GDM1 (cell line): Measurements from ENCODE around the gene PRPSAP2.
"Not testable (repeated sequence)": the region's sequence is repeated elsewhere in the genome, so short reads cannot be mapped to it uniquely, and the experiment has no call there.

Experiments
- DNase-seq: peaks from one replicate; lab custom pipeline; 2025; lab: John Stamatoyannopoulos, UW

PRPSAP2 gene

GRCh38 chr17:18889658-18890057 lies 31.7 kb downstream of the PRPSAP2 start:
- no peak for DNase-seq

GRCh38 chr17:18891541-18891940 lies 33.6 kb downstream of the PRPSAP2 start:
- DNase-seq: no peak

- DNase-seq: no peak
Observed at GRCh38 chr17:18896146-18896545, 38.2 kb downstream of the PRPSAP2 start.

- DNase-seq: no peak
Observed at GRCh38 chr17:18896947-18897346, 39.0 kb downstream of the PRPSAP2 start.

- DNase-seq: no peak
Observed at GRCh38 chr17:18904482-18904881, 46.6 kb downstream of the PRPSAP2 start.

GRCh38 chr17:18905226-18905625 lies 47.3 kb downstream of the PRPSAP2 start:
- DNase-seq: no peak

GRCh38 chr17:18910326-18910725 lies 52.4 kb downstream of the PRPSAP2 start:
- no peak for DNase-seq

GRCh38 chr17:18910881-18911280 lies 53.0 kb downstream of the PRPSAP2 start:
- no peak for DNase-seq

GRCh38 chr17:18916816-18917500 lies 59.0 kb downstream of the PRPSAP2 start:
- peak; percentile 23 for DNase-seq

GRCh38 chr17:18917506-18918032 lies 59.6 kb downstream of the PRPSAP2 start:
- DNase-seq: no peak

- no peak for DNase-seq
Observed at GRCh38 chr17:18919963-18920362, 62.0 kb downstream of the PRPSAP2 start.

- no peak for DNase-seq
Observed at GRCh38 chr17:18920911-18921441, 63.0 kb downstream of the PRPSAP2 start.

GRCh38 chr17:18921485-18921884 lies 63.6 kb downstream of the PRPSAP2 start:
- DNase-seq: no peak

GRCh38 chr17:18921912-18922451 lies 64.1 kb downstream of the PRPSAP2 start:
- DNase-seq: peak; percentile 38

GRCh38 chr17:18922596-18922995 lies 64.7 kb downstream of the PRPSAP2 start:
- not testable (repeated sequence) for DNase-seq

- no peak for DNase-seq
Observed at GRCh38 chr17:18925187-18925586, 67.3 kb downstream of the PRPSAP2 start.

GRCh38 chr17:18928628-18929125 lies 70.7 kb downstream of the PRPSAP2 start:
- DNase-seq: no peak

GRCh38 chr17:18932360-18933055 lies 74.6 kb downstream of the PRPSAP2 start:
- no peak for DNase-seq

- DNase-seq: no peak
Observed at GRCh38 chr17:18933102-18934058, 75.4 kb downstream of the PRPSAP2 start.

GRCh38 chr17:18937981-18938691 lies 80.2 kb downstream of the PRPSAP2 start:
- no peak for DNase-seq

GRCh38 chr17:18938692-18939023 lies 80.7 kb downstream of the PRPSAP2 start:
- DNase-seq: no peak
